H1 (cell line): ENCODE data around the gene SPOCK1. TPM values are rescaled to one million over a fixed set of nuclear protein-coding genes. Genes with fewer than 3 reads are reported as not detected.

Experiments used
- CTCF ChIA-PET: fragments of 300-600 bp; sonication (Branson Sonifier 250); formaldehyde crosslinking; loops from one replicate; lab custom pipeline; 2021; ENCODE audit not compliant: partially characterized antibody; lab: Charles Lee
- POLR2A ChIA-PET: fragments of 300-600 bp; sonication (Branson Sonifier 250); formaldehyde crosslinking; loops from one replicate; lab custom pipeline; 2021; ENCODE audit warnings: inconsistent platforms; ENCODE audit not compliant: partially characterized antibody; lab: Charles Lee
- DNase-seq, 2 experiments: peaks; one replicate each; pipeline versions ENCODE4 v3.0.0 to v3.0.0-alpha.2; 2010 to 2022; ENCODE audit warnings: low spot score in 2 of 2, low read depth in 1 of 2, mixed read lengths in 1 of 2
- FAIRE-seq: peaks from 2 replicates; lab custom pipeline; 2011; peaks lifted over from hg19 to GRCh38; lab: Jason Lieb, UNC
- H2AFZ ChIP-seq: 2 replicates; pipeline ENCODE4 v1.8.1; 2012; ENCODE audit warnings: low read length, inconsistent platforms
- H2AK5ac ChIP-seq: 2 replicates; pipeline ENCODE4 v1.6.1; 2013; ENCODE audit warnings: low read depth, low read length
- H2BK120ac ChIP-seq: replicated peaks from 2 replicates; pipeline ENCODE3; 2013; ENCODE audit warnings: low read depth, low read length, inconsistent platforms
- H2BK12ac ChIP-seq: 2 replicates; pipeline ENCODE4 v1.6.1; 2013; ENCODE audit warnings: low read depth, low read length
- H2BK15ac ChIP-seq: 2 replicates; pipeline ENCODE4 v1.6.1; 2013; ENCODE audit warnings: low read length
- H2BK20ac ChIP-seq: 2 replicates; pipeline ENCODE4 v1.6.1; 2013; ENCODE audit warnings: low read length
- H2BK5ac ChIP-seq: 2 replicates; pipeline ENCODE4 v1.6.1; 2013; ENCODE audit warnings: low read depth, low read length
- H3K14ac ChIP-seq: 2 replicates; pipeline ENCODE4 v1.6.1; 2013; ENCODE audit warnings: inconsistent platforms; ENCODE audit not compliant: insufficient read length
- H3K18ac ChIP-seq: 2 replicates; pipeline ENCODE4 v1.6.1; 2013; ENCODE audit warnings: low read length; ENCODE audit errors: extremely low read depth
- H3K23ac ChIP-seq: 2 replicates; pipeline ENCODE4 v1.6.1; 2013; ENCODE audit warnings: inconsistent platforms; ENCODE audit not compliant: insufficient read length
- H3K23me2 ChIP-seq: 2 replicates; pipeline ENCODE4 v1.6.1; 2013; ENCODE audit warnings: low read depth, low read length
- H3K27ac ChIP-seq: 2 replicates; pipeline ENCODE4 v1.6.1; 2011; ENCODE audit warnings: low read depth, low read length, inconsistent platforms
- H3K27me3 ChIP-seq, 4 experiments: replicated peaks in 1 of 4; 1 replicate in 1 of 4; 2 replicates in 3 of 4; pipeline versions ENCODE4 v1.6.1 to v1.8.1; 2011 to 2013; ENCODE audit warnings: low read length in 3 of 4, mild to moderate bottlenecking in 3 of 4, inconsistent platforms in 2 of 4, mixed read lengths in 2 of 4, moderate library complexity in 1 of 4; ENCODE audit not compliant: control insufficient read depth in 3 of 4, insufficient read depth in 3 of 4; ENCODE audit errors: extremely low read depth in 1 of 4
- H3K36me3 ChIP-seq, 4 experiments: 2 replicates each; pipeline versions ENCODE4 v1.6.1 to v1.8.1; 2011 to 2013; ENCODE audit warnings: mild to moderate bottlenecking in 4 of 4, low read length in 3 of 4, moderate library complexity in 2 of 4, control low read depth in 1 of 4, inconsistent platforms in 1 of 4; ENCODE audit not compliant: insufficient read depth in 4 of 4, control insufficient read depth in 2 of 4
- H3K4ac ChIP-seq: replicated peaks from 2 replicates; pipeline ENCODE3; 2013; ENCODE audit warnings: low read length, low read depth, mixed read lengths, inconsistent platforms; ENCODE audit not compliant: insufficient read length
- H3K4me1 ChIP-seq, 4 experiments: replicated peaks in 1 of 4; 1 replicate in 1 of 4; 2 replicates in 3 of 4; pipeline versions ENCODE4 v1.6.1 to v1.8.1; 2011 to 2013; ENCODE audit warnings: low read length in 3 of 4, inconsistent platforms in 2 of 4, mixed read lengths in 1 of 4; ENCODE audit not compliant: insufficient read depth in 4 of 4, control insufficient read depth in 3 of 4
- H3K4me2 ChIP-seq, 2 experiments: 2 replicates each; pipeline versions ENCODE4 v1.6.1 to v1.8.1; 2011 to 2013; ENCODE audit warnings: low read depth in 2 of 2, low read length in 2 of 2, control low read depth in 1 of 2, inconsistent platforms in 1 of 2, mild to moderate bottlenecking in 1 of 2; ENCODE audit not compliant: insufficient read depth in 1 of 2
- H3K4me3 ChIP-seq, 4 experiments: fragments of 200-600, 300-600 bp in 1 of 4; sonication (generic), shearing (Covaris generic), sonication (Bioruptor Twin) in 1 of 4; 2 replicates each; pipeline versions ENCODE4 v1.5.1 to v1.8.1; 2011 to 2016; ENCODE audit warnings: low read length in 4 of 4, low read depth in 3 of 4, control low read depth in 2 of 4, inconsistent platforms in 2 of 4, mild to moderate bottlenecking in 2 of 4, mixed read lengths in 1 of 4, moderate library complexity in 1 of 4; ENCODE audit not compliant: insufficient read depth in 2 of 4; ENCODE audit errors: extremely low read depth in 1 of 4
- H3K56ac ChIP-seq: replicated peaks from 2 replicates; pipeline ENCODE3; 2013; ENCODE audit warnings: low read depth, mild to moderate bottlenecking, mixed read lengths, low read length, inconsistent platforms; ENCODE audit not compliant: insufficient read length
- H3K79me1 ChIP-seq: 2 replicates; pipeline ENCODE4 v1.6.1; 2013; ENCODE audit warnings: low read depth, low read length, control low read depth
- H3K79me2 ChIP-seq, 2 experiments: 2 replicates each; pipeline versions ENCODE4 v1.6.1 to v1.8.1; 2012 to 2013; ENCODE audit warnings: low read length in 2 of 2, mild to moderate bottlenecking in 2 of 2, inconsistent platforms in 1 of 2; ENCODE audit not compliant: insufficient read depth in 2 of 2, control insufficient read depth in 1 of 2
- H3K9ac ChIP-seq, 4 experiments: replicated peaks in 1 of 4; 1 replicate in 1 of 4; 2 replicates in 3 of 4; pipeline versions ENCODE4 v1.6.1 to v1.8.1; 2011 to 2013; ENCODE audit warnings: low read depth in 3 of 4, low read length in 3 of 4, control low read depth in 2 of 4, mild to moderate bottlenecking in 2 of 4, moderate library complexity in 2 of 4, inconsistent platforms in 1 of 4; ENCODE audit errors: extremely low read depth in 1 of 4
- H3K9me3 ChIP-seq, 2 experiments: 2 replicates each; pipeline versions ENCODE4 v1.6.1 to v1.8.1; 2012 to 2013; ENCODE audit warnings: mild to moderate bottlenecking in 2 of 2, moderate library complexity in 2 of 2, control low read depth in 1 of 2, inconsistent platforms in 1 of 2, low read depth in 1 of 2, low read length in 1 of 2, mixed read lengths in 1 of 2; ENCODE audit not compliant: insufficient read depth in 2 of 2
- H4K20me1 ChIP-seq, 2 experiments: replicated peaks in 1 of 2; 2 replicates each; pipeline versions ENCODE3 to v1.8.1; 2011 to 2013; ENCODE audit warnings: inconsistent platforms in 2 of 2, low read length in 2 of 2, mild to moderate bottlenecking in 1 of 2; ENCODE audit not compliant: insufficient read depth in 2 of 2, control insufficient read depth in 1 of 2
- H4K5ac ChIP-seq: 2 replicates; pipeline ENCODE4 v1.6.1; 2013; ENCODE audit warnings: low read length, low read depth, mixed read lengths, inconsistent platforms; ENCODE audit not compliant: insufficient read length
- H4K8ac ChIP-seq: 2 replicates; pipeline ENCODE4 v1.8.0; 2013; ENCODE audit warnings: mild to moderate bottlenecking, moderate library complexity, low read length, inconsistent platforms; ENCODE audit not compliant: insufficient read depth; ENCODE audit errors: extremely low read depth
- H4K91ac ChIP-seq: replicated peaks from 2 replicates; pipeline ENCODE3; 2013; ENCODE audit warnings: low read length, mixed read lengths, inconsistent platforms; ENCODE audit not compliant: insufficient read length
- CHD1 ChIP-seq: IDR thresholded peaks from 2 replicates; pipeline ENCODE4 v1.6.1; 2012; ENCODE audit warnings: low read depth, low read length, improper control_type of control experiment
- POU5F1 ChIP-seq: IDR thresholded peaks from 2 replicates; pipeline ENCODE4 v1.6.1; 2011; ENCODE audit warnings: low read depth, mild to moderate bottlenecking, low read length, moderate library complexity
- polyA plus RNA-seq, 7 experiments: library from polyadenylated mRNA; depleted of rRNA in 3 of 7; stranded (reverse) in 5 of 7; unstranded in 2 of 7; fragments of >200 nt in 5 of 7; fragments of 200-250 nt in 2 of 7; gene quantifications; 1 replicate in 5 of 7; 2 replicates in 1 of 7; 4 replicates in 1 of 7; pipeline versions ENCODE4 v1.2.1 to v1.2.3, GENCODE V29; 2011 to 2013; ENCODE audit warnings: missing spikeins in 2 of 7, mixed read lengths in 2 of 7
- total RNA-seq: library from RNA; stranded (reverse); fragmentation: NEBNext Ultra II Directional; extraction: Animal tissue kit (Norgen Biotek cat#: 25700); gene quantifications from 2 replicates; pipeline ENCODE4 v1.2.1, GENCODE V29; 2021

Gene SPOCK1
- total and polyA plus RNA-seq, 2 of the 8 experiments (the other 6 are each of a cell fraction or from before 2014, with no cell fraction given) = 6.9 to 18.1 TPM

GRCh38 chr5:137360607-137361006, 138.5 kb downstream of the SPOCK1 start:
- DNase-seq (no peak), FAIRE-seq (no peak)
- no peak for TF ChIP-seq POU5F1
- TF ChIP-seq CHD1 = no peak

More at GRCh38 chr5:137360607-137361006, 138.5 kb downstream of the SPOCK1 start:
- no peak overlapping the region for H3K4me2 ChIP-seq
- no peaks in the 10 kb centered on the region for H3K9me3 ChIP-seq
- H3K56ac ChIP-seq = no peak overlapping the region
- POLR2A ChIA-PET = no interaction called here
- no peak overlapping the region for H4K8ac ChIP-seq
- H2AK5ac ChIP-seq = no peak overlapping the region
- H2BK120ac ChIP-seq = no peak overlapping the region
- no peak overlapping the region for H2BK15ac ChIP-seq
- H3K4me3 ChIP-seq = no peak overlapping the region
- no peak overlapping the region for H3K9ac ChIP-seq
- no peak overlapping the region for H2BK12ac ChIP-seq
- no peak overlapping the region for H2AFZ ChIP-seq
- no peak overlapping the region for H2BK20ac ChIP-seq
- no peak overlapping the region for H3K14ac ChIP-seq
- no peak overlapping the region for H3K23ac ChIP-seq
- no peaks in the 10 kb centered on the region for H3K79me2 ChIP-seq
- H3K18ac ChIP-seq = no peak overlapping the region
- H3K23me2 ChIP-seq = no peaks in the 10 kb centered on the region
- no peak overlapping the region for H4K91ac ChIP-seq
- no peak overlapping the region for H2BK5ac ChIP-seq
- no peaks in the 10 kb centered on the region for H3K4me1 ChIP-seq
- no peaks in the 10 kb centered on the region for H4K20me1 ChIP-seq
- CTCF ChIA-PET = no interaction called here
- H3K36me3 ChIP-seq = no peaks in the 10 kb centered on the region
- no peaks in the 10 kb centered on the region for H3K27me3 ChIP-seq
- no peaks in the 10 kb centered on the region for H3K79me1 ChIP-seq
- H3K27ac ChIP-seq = no peak overlapping the region
- no peak overlapping the region for H4K5ac ChIP-seq
- no peak overlapping the region for H3K4ac ChIP-seq
